ENCODE data around the gene FUOM. TPM values are rescaled to one million over a fixed set of nuclear protein-coding genes. Genes with fewer than 3 reads are reported as not detected.

Gene FUOM
- total and polyA plus RNA-seq, 12 donors = 2.0 to 17.0 (median 6.2) TPM

DNA sequence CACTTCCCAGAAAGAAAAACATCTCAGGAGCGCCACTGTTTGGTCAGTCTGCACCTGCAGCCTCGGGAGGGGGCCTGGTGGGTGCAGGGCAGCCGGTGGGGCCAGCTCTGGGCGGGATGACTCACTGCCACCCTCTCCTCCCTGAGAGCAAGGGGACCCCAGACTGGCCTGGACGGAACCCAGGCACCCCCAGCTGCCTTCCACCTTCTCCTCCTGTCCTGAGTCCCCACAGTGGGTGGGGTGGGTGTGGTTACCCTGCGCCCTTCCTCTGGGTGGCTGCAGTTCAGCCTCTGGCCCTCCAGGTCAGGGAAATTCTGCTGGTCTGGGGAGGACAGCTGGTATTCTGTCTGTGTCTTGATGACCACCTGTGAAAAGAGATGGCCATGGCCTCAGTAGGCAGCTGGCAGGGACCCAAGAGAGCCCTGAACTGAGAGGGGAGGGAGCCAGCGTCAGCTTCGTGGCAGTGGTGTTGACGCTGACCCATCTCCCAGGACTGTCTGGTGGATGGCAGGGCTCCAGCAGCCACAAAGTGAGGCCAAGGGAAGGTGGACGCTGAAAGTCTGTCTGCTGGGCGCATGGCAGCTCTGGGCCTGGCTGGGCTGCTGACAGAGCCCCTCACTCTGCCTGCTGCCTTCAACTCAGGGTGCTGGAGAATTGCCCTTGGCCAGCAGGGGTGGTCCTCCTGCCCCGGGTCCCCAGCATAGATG, 30.0 kb downstream of the FUOM start:
- no peak for ATAC-seq
- Histone ChIP-seq H3K4me3 (no peak overlapping the region), H3K9me3 (no peaks in the 10 kb centered on the region), H3K36me3 (no peaks in the 10 kb centered on the region), H3K27me3 (peaks cover 29 to 78% (median 74%) of the 10 kb centered on the region in 7 donors), H3K27ac (no peak overlapping the region), H3K4me1 (peaks cover 5 to 25% (median 15%) of the 10 kb centered on the region in 9 donors)
- intact Hi-C loops (cut with DNase I) = loop anchor here in 7 of 10 donors (5.0 to 10.0 kb wide), 4 partner anchors 187 to 279 kb away; partner anchors contain the start of gene CYP2E1 (in 5 of the 7)
- TF ChIP-seq, protein P1, sequence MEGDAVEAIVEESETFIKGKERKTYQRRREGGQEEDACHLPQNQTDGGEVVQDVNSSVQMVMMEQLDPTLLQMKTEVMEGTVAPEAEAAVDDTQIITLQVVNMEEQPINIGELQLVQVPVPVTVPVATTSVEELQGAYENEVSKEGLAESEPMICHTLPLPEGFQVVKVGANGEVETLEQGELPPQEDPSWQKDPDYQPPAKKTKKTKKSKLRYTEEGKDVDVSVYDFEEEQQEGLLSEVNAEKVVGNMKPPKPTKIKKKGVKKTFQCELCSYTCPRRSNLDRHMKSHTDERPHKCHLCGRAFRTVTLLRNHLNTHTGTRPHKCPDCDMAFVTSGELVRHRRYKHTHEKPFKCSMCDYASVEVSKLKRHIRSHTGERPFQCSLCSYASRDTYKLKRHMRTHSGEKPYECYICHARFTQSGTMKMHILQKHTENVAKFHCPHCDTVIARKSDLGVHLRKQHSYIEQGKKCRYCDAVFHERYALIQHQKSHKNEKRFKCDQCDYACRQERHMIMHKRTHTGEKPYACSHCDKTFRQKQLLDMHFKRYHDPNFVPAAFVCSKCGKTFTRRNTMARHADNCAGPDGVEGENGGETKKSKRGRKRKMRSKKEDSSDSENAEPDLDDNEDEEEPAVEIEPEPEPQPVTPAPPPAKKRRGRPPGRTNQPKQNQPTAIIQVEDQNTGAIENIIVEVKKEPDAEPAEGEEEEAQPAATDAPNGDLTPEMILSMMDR (IDR thresholded peaks at IDR 0.05) = no peak
- DNase-seq = no peak
- WGBS, 2 donors = 42 to 49% methylated on average over 12 of the region's 12 CpGs

DNA sequence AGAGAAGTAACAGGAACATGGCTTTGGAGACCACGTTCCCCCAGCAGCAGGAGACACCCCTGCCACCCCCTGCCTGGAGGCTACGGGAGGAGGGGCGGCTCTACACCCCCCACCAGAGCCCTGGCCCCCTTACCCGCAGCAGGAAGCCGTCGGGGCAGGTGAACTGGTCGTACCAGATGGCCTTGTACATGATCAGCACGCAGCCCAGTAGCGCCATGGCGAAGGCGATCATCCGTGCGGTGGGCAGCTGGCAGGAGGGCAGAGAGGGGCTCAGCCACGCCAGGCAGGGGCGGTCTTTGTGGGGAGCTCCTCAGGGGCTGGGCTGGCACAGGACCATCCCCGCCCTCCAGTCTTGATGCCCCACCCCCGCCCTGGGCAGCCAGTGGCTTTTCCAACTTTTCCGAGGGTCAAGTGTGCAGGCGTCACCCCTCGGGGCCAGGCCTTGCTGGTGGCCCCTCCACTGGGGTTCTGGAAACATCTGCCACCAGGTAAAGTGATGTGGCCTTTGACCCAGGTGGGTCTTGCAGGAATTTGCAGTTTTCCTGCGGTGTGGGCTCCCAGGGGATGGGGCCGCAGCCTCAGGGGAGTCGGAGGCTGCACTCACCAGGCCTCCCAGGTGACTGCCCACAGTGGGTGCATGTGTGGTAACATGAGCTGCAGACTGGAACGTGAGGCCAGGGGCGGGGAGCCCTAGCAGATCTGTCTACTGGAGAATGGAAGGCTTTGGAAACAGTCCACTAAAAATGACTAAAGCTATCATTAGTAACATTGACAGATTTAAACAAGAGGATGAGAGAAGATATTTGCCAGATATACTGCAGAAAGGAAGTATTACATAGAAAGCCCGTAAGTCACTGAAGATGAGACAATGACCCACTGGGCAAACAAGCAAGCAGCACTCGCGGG, 30.8 kb downstream of the FUOM start:
- Histone ChIP-seq H3K9me3 (no peaks in the 10 kb centered on the region), H3K27ac (no peak overlapping the region), H3K27me3 (peaks cover 27 to 70% (median 65%) of the 10 kb centered on the region in 7 donors), H3K4me1 (peaks cover 5 to 25% (median 15%) of the 10 kb centered on the region in 9 donors), H3K4me3 (no peak overlapping the region), H3K36me3 (no peaks in the 10 kb centered on the region)
- ATAC-seq = no peak
- no peak for DNase-seq
- TF ChIP-seq, protein P1 (IDR thresholded peaks at IDR 0.05) = no peak
- 25 to 43% methylated on average over 28 of the region's 28 CpGs for whole genome bisulfite sequencing, 2 donors
- intact Hi-C loops (cut with DNase I) = loop anchor here in 7 of 10 donors (5.0 to 10.0 kb wide), 4 partner anchors 188 to 280 kb away; partner anchors contain the start of gene CYP2E1 (in 5 of the 7)

DNA sequence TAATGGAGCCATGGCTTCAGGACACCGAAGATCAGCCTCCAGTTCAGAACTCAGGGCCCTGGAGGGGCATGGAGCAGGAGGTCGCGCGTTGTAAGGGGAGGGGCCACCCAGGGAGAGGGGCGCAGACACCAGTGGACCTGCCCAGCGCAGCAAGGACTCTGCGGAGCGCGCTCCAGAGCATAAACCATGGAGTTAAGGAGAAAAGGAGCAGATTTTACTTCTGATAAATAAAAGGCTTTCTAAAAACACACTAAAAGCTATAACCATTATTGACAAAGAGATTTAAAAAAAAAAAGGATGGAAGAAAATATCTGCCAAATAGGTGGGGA, 31.6 kb downstream of the FUOM start:
- ATAC-seq = no peak
- H3K36me3 ChIP-seq = no peaks in the 10 kb centered on the region
- intact Hi-C loops (cut with DNase I) = loop anchor here in 7 of 10 donors (5.0 to 10.0 kb wide), 4 partner anchors 189 to 281 kb away; partner anchors contain the start of gene CYP2E1 (in 5 of the 7)
- peak overlapping the region in 9 of 10 donors; percentile 33 to 49 (median 35) for H3K4me3 ChIP-seq
- peaks cover 0 to under 1% (median 0%) of the 10 kb centered on the region in 11 donors for H3K9me3 ChIP-seq
- no peak for DNase-seq
- peaks cover 25 to 62% (median 59%) of the 10 kb centered on the region in 7 donors for H3K27me3 ChIP-seq
- H3K27ac ChIP-seq = no peak overlapping the region
- TF ChIP-seq, protein P1 (IDR thresholded peaks at IDR 0.05) = no peak
- WGBS, 2 donors = 28 to 39% methylated on average over 9 of the region's 9 CpGs
- H3K4me1 ChIP-seq = peaks cover 5 to 25% (median 15%) of the 10 kb centered on the region in 9 donors

Data from heart right ventricle (tissue), 16 donors.